HepG2 (cell line): ENCODE results near the gene SYNJ2. TPM values are rescaled to one million over a fixed set of nuclear protein-coding genes. Genes with fewer than 3 reads are reported as not detected.

Source experiments
- BORCS8-MEF2B ChIP-seq: sonication (generic); formaldehyde crosslinking; IDR thresholded peaks from 2 replicates; pipeline ENCODE4 v1.8.0; 2022; ENCODE audit warnings: mild to moderate bottlenecking, missing genetic modification reagents
- ESRRA ChIP-seq: sonication (generic); formaldehyde crosslinking; IDR thresholded peaks from 2 replicates; pipeline ENCODE4 v1.5.1; 2020; ENCODE audit warnings: mild to moderate bottlenecking, low read depth, missing genetic modification reagents
- HNRNPLL ChIP-seq: fragments of 200-400 bp; formaldehyde crosslinking; IDR thresholded peaks from 2 replicates; pipeline ENCODE4 v1.6.1; 2017; ENCODE audit warnings: mild to moderate bottlenecking, low read depth, low read length; ENCODE audit not compliant: poor library complexity, severe bottlenecking
- KDM1A ChIP-seq: IDR thresholded peaks from 2 replicates; pipeline ENCODE4 v1.6.1; 2016; ENCODE audit warnings: missing compliant biosample characterization
- KDM6A ChIP-seq: IDR thresholded peaks from 2 replicates; pipeline ENCODE4 v1.6.1; 2016; ENCODE audit warnings: low read depth
- RBM39 ChIP-seq: fragments of 200-400 bp; formaldehyde crosslinking; IDR thresholded peaks from one replicate; pipeline ENCODE4 v1.6.1; 2018; ENCODE audit warnings: antibody characterized with exemption, mild to moderate bottlenecking, low read depth, low read length; ENCODE audit not compliant: poor library complexity, severe bottlenecking
- SRY ChIP-seq: sonication (generic); formaldehyde crosslinking; IDR thresholded peaks from 2 replicates; pipeline ENCODE4 v1.8.0; 2022; ENCODE audit warnings: mild to moderate bottlenecking, missing genetic modification reagents
- YEATS4 ChIP-seq: sonication (generic); formaldehyde crosslinking; IDR thresholded peaks from 2 replicates; pipeline ENCODE4 v1.4.0; 2020; ENCODE audit warnings: missing genetic modification reagents, borderline replicate concordance
- ZBTB40 ChIP-seq, 2 experiments: fragments of 450-650 bp in 1 of 2; sonication (generic) in 1 of 2; formaldehyde crosslinking in 1 of 2; IDR thresholded peaks; 2 replicates each; pipeline versions ENCODE4 v1.6.1 to v1.8.0; 2016 to 2022; ENCODE audit warnings: antibody characterized with exemption in 1 of 2, mild to moderate bottlenecking in 1 of 2, missing genetic modification reagents in 1 of 2
- ZNF691 ChIP-seq: sonication (generic); formaldehyde crosslinking; IDR thresholded peaks from 2 replicates; pipeline ENCODE4 v1.4.0; 2020; ENCODE audit warnings: missing genetic modification reagents, low read depth, mild to moderate bottlenecking, borderline replicate concordance
- ZNF790 ChIP-seq: sonication (generic); formaldehyde crosslinking; IDR thresholded peaks from 2 replicates; pipeline ENCODE4 v1.8.0; 2022; ENCODE audit warnings: missing genetic modification reagents, mild to moderate bottlenecking, borderline replicate concordance
- polyA plus RNA-seq, 8 experiments: library from polyadenylated mRNA; depleted of rRNA in 3 of 8; stranded (reverse) in 7 of 8; unstranded in 1 of 8; fragments of >200 nt; fragmentation: Illumina TruSeq in 4 of 8; extraction: Trizol in 4 of 8; gene quantifications; 2 replicates each; pipeline versions ENCODE4 v1.2.1 to v1.2.3, GENCODE V29; 2011 to 2016; ENCODE audit warnings: low read depth in 4 of 8, missing spikeins in 1 of 8, mixed read lengths in 1 of 8; ENCODE audit not compliant: insufficient read depth in 1 of 8
- total RNA-seq, 5 experiments: library from RNA; depleted of rRNA; stranded (reverse); fragments of >200 nt; fragmentation: Illumina TruSeq; extraction: Trizol; gene quantifications; 2 replicates each; pipeline ENCODE4 v1.2.3, GENCODE V29; 2016; ENCODE audit warnings: low read depth in 1 of 5
- TF ChIP-seq, protein P1 (sequence below): sonication (generic); formaldehyde crosslinking; IDR thresholded peaks from one replicate; pipeline ENCODE4 v1.5.1; 2020; ENCODE audit warnings: mild to moderate bottlenecking, missing genetic modification reagents; ENCODE audit errors: not compliant biosample characterization

SYNJ2 gene
- total and polyA plus RNA-seq, 2 of the 13 experiments (the other 11 are each of a cell fraction or from before 2014, with no cell fraction given) = 39.1 to 57.6 TPM

DNA sequence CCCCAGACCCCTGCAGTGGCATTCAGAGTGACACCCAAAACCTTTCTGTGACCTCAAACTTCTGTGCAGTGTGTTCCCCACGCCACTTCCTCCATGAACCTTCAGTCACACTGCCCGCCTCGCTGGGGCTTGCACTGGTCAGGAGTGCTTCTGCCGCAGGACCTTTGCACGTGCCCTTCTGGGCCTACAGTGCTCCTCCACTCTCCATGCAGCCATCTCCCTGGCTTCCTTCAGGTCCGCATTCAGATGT lies 27.1 kb downstream of the SYNJ2 start (continued):
- TF ChIP-seq, protein P1, sequence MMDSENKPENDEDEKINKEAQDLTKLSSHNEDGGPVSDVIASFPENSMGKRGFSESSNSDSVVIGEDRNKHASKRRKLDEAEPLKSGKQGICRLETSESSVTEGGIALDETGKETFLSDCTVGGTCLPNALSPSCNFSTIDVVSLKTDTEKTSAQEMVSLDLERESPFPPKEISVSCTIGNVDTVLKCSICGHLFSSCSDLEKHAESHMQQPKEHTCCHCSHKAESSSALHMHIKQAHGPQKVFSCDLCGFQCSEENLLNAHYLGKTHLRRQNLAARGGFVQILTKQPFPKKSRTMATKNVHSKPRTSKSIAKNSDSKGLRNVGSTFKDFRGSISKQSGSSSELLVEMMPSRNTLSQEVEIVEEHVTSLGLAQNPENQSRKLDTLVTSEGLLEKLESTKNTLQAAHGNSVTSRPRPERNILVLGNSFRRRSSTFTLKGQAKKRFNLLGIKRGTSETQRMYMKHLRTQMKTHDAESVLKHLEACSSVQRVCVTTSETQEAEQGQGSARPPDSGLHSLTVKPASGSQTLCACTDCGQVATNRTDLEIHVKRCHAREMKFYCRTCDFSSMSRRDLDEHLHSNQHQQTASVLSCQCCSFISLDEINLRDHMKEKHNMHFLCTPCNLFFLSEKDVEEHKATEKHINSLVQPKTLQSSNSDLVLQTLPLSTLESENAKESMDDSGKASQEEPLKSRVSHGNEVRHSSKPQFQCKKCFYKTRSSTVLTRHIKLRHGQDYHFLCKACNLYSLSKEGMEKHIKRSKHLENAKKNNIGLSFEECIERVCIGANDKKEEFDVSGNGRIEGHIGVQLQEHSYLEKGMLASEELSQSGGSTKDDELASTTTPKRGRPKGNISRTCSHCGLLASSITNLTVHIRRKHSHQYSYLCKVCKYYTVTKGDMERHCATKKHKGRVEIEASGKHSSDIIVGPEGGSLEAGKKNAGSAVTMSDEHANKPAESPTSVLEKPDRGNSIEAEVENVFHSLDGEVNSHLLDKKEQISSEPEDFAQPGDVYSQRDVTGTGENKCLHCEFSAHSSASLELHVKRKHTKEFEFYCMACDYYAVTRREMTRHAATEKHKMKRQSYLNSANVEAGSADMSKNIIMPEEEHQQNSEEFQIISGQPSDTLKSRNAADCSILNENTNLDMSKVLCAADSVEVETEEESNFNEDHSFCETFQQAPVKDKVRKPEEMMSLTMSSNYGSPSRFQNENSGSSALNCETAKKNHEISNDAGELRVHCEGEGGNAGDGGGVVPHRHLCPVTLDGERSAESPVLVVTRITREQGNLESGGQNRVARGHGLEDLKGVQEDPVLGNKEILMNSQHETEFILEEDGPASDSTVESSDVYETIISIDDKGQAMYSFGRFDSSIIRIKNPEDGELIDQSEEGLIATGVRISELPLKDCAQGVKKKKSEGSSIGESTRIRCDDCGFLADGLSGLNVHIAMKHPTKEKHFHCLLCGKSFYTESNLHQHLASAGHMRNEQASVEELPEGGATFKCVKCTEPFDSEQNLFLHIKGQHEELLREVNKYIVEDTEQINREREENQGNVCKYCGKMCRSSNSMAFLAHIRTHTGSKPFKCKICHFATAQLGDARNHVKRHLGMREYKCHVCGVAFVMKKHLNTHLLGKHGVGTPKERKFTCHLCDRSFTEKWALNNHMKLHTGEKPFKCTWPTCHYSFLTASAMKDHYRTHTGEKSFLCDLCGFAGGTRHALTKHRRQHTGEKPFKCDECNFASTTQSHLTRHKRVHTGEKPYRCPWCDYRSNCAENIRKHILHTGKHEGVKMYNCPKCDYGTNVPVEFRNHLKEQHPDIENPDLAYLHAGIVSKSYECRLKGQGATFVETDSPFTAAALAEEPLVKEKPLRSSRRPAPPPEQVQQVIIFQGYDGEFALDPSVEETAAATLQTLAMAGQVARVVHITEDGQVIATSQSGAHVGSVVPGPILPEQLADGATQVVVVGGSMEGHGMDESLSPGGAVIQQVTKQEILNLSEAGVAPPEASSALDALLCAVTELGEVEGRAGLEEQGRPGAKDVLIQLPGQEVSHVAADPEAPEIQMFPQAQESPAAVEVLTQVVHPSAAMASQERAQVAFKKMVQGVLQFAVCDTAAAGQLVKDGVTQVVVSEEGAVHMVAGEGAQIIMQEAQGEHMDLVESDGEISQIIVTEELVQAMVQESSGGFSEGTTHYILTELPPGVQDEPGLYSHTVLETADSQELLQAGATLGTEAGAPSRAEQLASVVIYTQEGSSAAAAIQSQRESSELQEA (CRISPR knock-in tag) = no peak
- TF ChIP-seq YEATS4 (no peak), ZNF691 (CRISPR knock-in tag) (peak; percentile 100), KDM6A (CRISPR knock-in tag) (no peak), ZNF790 (CRISPR knock-in tag) (no peak), SRY (CRISPR knock-in tag) (no peak), HNRNPLL (no peak), BORCS8-MEF2B (CRISPR knock-in tag) (no peak), RBM39 (peak; percentile 60), KDM1A (CRISPR knock-in tag) (peak; percentile 96), ZBTB40 (IDR thresholded peaks at IDR 0.05) (no peak), ZBTB40 (CRISPR knock-in tag; IDR thresholded peaks at IDR 0.05) (no peak), ESRRA (CRISPR knock-in tag) (no peak)
